Large intestine (tissue), 3 donors: ENCODE data around the gene PRPF19. TPM values are rescaled to one million over a fixed set of nuclear protein-coding genes. Genes with fewer than 3 reads are reported as not detected.
A peak's percentile ranks its signal among the peaks of the same experiment; 100 is the strongest.
"Not testable (repeated sequence)": the region's sequence is repeated elsewhere in the genome, so short reads cannot be mapped to it uniquely, and the experiment has no call there.

ENCODE experiments used
- DNase-seq, 2 donors: peaks; one replicate each; pipeline versions ENCODE4 v3.0.0 to v3.0.0-alpha.2; 2013
- H3K27ac ChIP-seq: one replicate; pipeline ENCODE4 v1.5.1; 2013; ENCODE audit warnings: low read length
- H3K27me3 ChIP-seq: 2 replicates; pipeline ENCODE4 v1.6.1; 2013; ENCODE audit warnings: low read length; ENCODE audit not compliant: control insufficient read depth, insufficient read depth
- H3K36me3 ChIP-seq: 2 replicates; pipeline ENCODE4 v1.6.1; 2013; ENCODE audit warnings: low read length; ENCODE audit not compliant: control insufficient read depth, insufficient read depth
- H3K4me1 ChIP-seq: one replicate; pipeline ENCODE4 v1.6.1; 2013; ENCODE audit warnings: low read length; ENCODE audit not compliant: control insufficient read depth, insufficient read depth
- H3K4me3 ChIP-seq: one replicate; pipeline ENCODE4 v1.5.1; 2013; ENCODE audit warnings: low read length
- H3K9me3 ChIP-seq: one replicate; pipeline ENCODE4 v1.6.1; 2013; ENCODE audit warnings: mild to moderate bottlenecking, low read depth, low read length, moderate library complexity; ENCODE audit not compliant: control insufficient read depth
- WGBS: methylation state at CpG from one replicate; pipeline ENCODE4 v1.1.5; 2013; ENCODE audit warnings: low lambda C conversion rate; ENCODE audit not compliant: insufficient coverage; 5-methylcytosine and 5-hydroxymethylcytosine counted together
- polyA plus RNA-seq: library from polyadenylated mRNA; unstranded; fragments of 120-200 nt; gene quantifications from one replicate; pipeline ENCODE4 v1.2.1, GENCODE V29; 2013

PRPF19 gene
- polyA plus RNA-seq, 1 donor = 92.6 TPM

- not testable (repeated sequence) for H3K4me3 ChIP-seq, H3K27ac ChIP-seq, H3K36me3 ChIP-seq, H3K9me3 ChIP-seq, DNase-seq, H3K27me3 ChIP-seq
- H3K4me1 ChIP-seq = peaks cover 16% of the 10 kb centered on the region
- WGBS = 40% methylated on average over 1 of the region's 3 CpGs
These were observed 3.4 kb upstream of the PRPF19 start for GRCh38 chr11:60909680-60910280.

GRCh38 chr11:60908803-60909202 is 2.4 kb upstream of the PRPF19 start:
- no peaks in the 10 kb centered on the region for H3K9me3 ChIP-seq
- H3K36me3 ChIP-seq = peaks cover 4% of the 10 kb centered on the region
- no peak overlapping the region for H3K4me3 ChIP-seq
- no peak for DNase-seq
- WGBS = no CpG with 5 or more reads among the region's 1 CpG
- H3K4me1 ChIP-seq = peaks cover 20% of the 10 kb centered on the region
- H3K27ac ChIP-seq = no peak overlapping the region
- peaks cover 4% of the 10 kb centered on the region for H3K27me3 ChIP-seq

- Histone ChIP-seq H3K27ac (peak overlapping the region; percentile 95), H3K4me3 (peak overlapping the region; percentile 85), H3K4me1 (peaks cover 15% of the 10 kb centered on the region), H3K9me3 (no peaks in the 10 kb centered on the region), H3K36me3 (peaks cover 35% of the 10 kb centered on the region), H3K27me3 (peaks cover 2% of the 10 kb centered on the region)
- no CpG with 5 or more reads among the region's 16 CpGs for WGBS
- DNase-seq = peak; percentile 66 to 81
These were observed 753 bp downstream of the PRPF19 start for GRCh38 chr11:60905551-60906113.

GRCh38 chr11:60905047-60905446 is 1.3 kb downstream of the PRPF19 start:
- H3K27ac ChIP-seq = peak overlapping the region; percentile 95
- WGBS = 0% methylated on average over 1 of the region's 6 CpGs
- peak overlapping the region; percentile 85 for H3K4me3 ChIP-seq
- H3K9me3 ChIP-seq = no peaks in the 10 kb centered on the region
- no peak for DNase-seq
- peaks cover 41% of the 10 kb centered on the region for H3K36me3 ChIP-seq
- H3K27me3 ChIP-seq = no peaks in the 10 kb centered on the region
- H3K4me1 ChIP-seq = peaks cover 15% of the 10 kb centered on the region

GRCh38 chr11:60902625-60903024 is 3.8 kb downstream of the PRPF19 start:
- Histone ChIP-seq H3K4me3 (no peak overlapping the region), H3K9me3 (no peaks in the 10 kb centered on the region), H3K27ac (no peak overlapping the region), H3K36me3 (peaks cover 61% of the 10 kb centered on the region), H3K27me3 (no peaks in the 10 kb centered on the region), H3K4me1 (peaks cover 15% of the 10 kb centered on the region)
- no peak for DNase-seq
- no CpG with 5 or more reads among the region's 11 CpGs for WGBS

GRCh38 chr11:60900673-60901404 is 5.5 kb downstream of the PRPF19 start:
- Histone ChIP-seq H3K9me3 (no peaks in the 10 kb centered on the region), H3K27ac (no peak overlapping the region), H3K36me3 (peaks cover 75% of the 10 kb centered on the region), H3K4me3 (no peak overlapping the region), H3K4me1 (peaks cover 12% of the 10 kb centered on the region), H3K27me3 (no peaks in the 10 kb centered on the region)
- DNase-seq = no peak
- WGBS = no CpG with 5 or more reads among the region's 13 CpGs

- Histone ChIP-seq H3K4me1 (peaks cover 9% of the 10 kb centered on the region), H3K36me3 (peaks cover 79% of the 10 kb centered on the region), H3K27me3 (no peaks in the 10 kb centered on the region), H3K9me3 (no peaks in the 10 kb centered on the region), H3K27ac (no peak overlapping the region), H3K4me3 (no peak overlapping the region)
- DNase-seq = no peak
- WGBS = no CpG with 5 or more reads among the region's 4 CpGs
These were observed 6.4 kb downstream of the PRPF19 start for GRCh38 chr11:60899977-60900376.

- Histone ChIP-seq H3K27ac (no peak overlapping the region), H3K4me1 (peaks cover 2% of the 10 kb centered on the region), H3K4me3 (no peak overlapping the region), H3K27me3 (no peaks in the 10 kb centered on the region), H3K36me3 (peaks cover 84% of the 10 kb centered on the region), H3K9me3 (no peaks in the 10 kb centered on the region)
- WGBS = 100% methylated on average over 1 of the region's 12 CpGs
- DNase-seq = peak in 1 of 2 donors; percentile 42
These were observed 7.1 kb downstream of the PRPF19 start for GRCh38 chr11:60899046-60899936.

- DNase-seq = no peak
- peaks cover 86% of the 10 kb centered on the region for H3K36me3 ChIP-seq
- H3K4me1 ChIP-seq = no peaks in the 10 kb centered on the region
- no CpG with 5 or more reads among the region's 4 CpGs for WGBS
- H3K27ac ChIP-seq = no peak overlapping the region
- H3K4me3 ChIP-seq = no peak overlapping the region
- no peaks in the 10 kb centered on the region for H3K9me3 ChIP-seq
- H3K27me3 ChIP-seq = no peaks in the 10 kb centered on the region
These were observed 8.9 kb downstream of the PRPF19 start for GRCh38 chr11:60897496-60897895.

- Histone ChIP-seq H3K4me1 (no peaks in the 10 kb centered on the region), H3K9me3 (no peaks in the 10 kb centered on the region), H3K27ac (no peak overlapping the region), H3K4me3 (no peak overlapping the region), H3K36me3 (peaks cover 78% of the 10 kb centered on the region), H3K27me3 (no peaks in the 10 kb centered on the region)
- no peak for DNase-seq
- no CpG with 5 or more reads among the region's 5 CpGs for WGBS
These were observed 10.7 kb downstream of the PRPF19 start for GRCh38 chr11:60895687-60896086.
